A549 treated with CpdA at 1 μM for 4 hours (cell line): Measurements from ENCODE around the gene GALNT8. TPM values are rescaled to one million over a fixed set of nuclear protein-coding genes. Genes with fewer than 3 reads are reported as not detected.

ENCODE experiments used
- total RNA-seq: library from RNA; stranded (reverse); fragments of 200-300 nt; extraction: Qiagen RNA extraction; gene quantifications from 5 replicates; pipeline ENCODE4 v1.2.3, GENCODE V29; 2022; ENCODE audit warnings: low read depth

The GALNT8 gene, protein sequence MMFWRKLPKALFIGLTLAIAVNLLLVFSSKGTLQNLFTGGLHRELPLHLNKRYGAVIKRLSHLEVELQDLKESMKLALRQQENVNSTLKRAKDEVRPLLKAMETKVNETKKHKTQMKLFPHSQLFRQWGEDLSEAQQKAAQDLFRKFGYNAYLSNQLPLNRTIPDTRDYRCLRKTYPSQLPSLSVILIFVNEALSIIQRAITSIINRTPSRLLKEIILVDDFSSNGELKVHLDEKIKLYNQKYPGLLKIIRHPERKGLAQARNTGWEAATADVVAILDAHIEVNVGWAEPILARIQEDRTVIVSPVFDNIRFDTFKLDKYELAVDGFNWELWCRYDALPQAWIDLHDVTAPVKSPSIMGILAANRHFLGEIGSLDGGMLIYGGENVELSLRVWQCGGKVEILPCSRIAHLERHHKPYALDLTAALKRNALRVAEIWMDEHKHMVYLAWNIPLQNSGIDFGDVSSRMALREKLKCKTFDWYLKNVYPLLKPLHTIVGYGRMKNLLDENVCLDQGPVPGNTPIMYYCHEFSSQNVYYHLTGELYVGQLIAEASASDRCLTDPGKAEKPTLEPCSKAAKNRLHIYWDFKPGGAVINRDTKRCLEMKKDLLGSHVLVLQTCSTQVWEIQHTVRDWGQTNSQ
- not detected in 5 replicates for total RNA-seq

DNA sequence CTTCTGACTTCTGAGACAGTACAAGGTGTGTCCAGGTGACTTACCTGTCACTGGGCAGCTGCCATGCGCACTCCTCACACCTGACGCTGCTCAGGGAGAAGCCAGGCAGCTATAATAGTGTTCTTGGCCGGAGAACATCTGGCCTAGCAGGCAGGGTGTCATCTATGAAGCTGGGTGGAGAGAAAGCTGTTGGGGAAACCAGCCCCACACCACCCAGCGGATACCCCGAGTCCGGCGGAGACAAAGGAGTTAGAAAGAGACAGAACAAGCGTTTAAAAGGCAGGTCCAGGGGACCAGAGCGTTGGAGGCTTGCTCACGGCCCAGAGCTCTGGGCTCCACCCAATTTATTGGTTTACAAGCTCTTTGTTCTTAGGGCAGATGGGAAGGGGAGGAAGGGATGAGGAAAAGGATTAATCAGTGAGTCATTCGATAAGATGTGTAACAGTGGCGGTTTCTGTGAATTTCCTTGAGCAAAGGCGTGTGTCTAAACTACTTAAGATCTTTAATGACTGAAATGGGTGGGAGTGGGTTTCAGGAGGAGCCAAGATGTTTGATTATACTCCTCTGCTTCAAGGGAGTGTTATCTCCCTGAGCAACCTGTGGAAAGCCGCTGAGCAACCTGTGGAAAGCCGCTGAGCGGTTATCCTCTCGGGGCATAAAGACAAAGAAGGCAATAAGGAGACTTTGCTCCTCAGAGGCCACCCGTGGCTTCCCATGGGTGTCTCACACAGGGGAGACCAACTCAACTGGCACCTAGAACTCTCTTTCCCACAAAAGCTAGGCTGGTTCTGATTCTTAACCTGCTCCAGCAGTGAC is at the start of gene GALNT8:
Gene GALNT8, plus strand, starts transcription at position 580 of the 816 bp plus-strand sequence. CDS start 278 bp downstream, outside the sequence.

Other genes starting within 250 kb of the GALNT8 start
- gene RAD51AP1, start 181.5 kb upstream of the GALNT8 start, total RNA-seq: 16.5 to 25.1 TPM (median 18.3 TPM) in 5 replicates
- 41.3 to 51.3 TPM (median 46.9 TPM) in 5 replicates for gene DYRK4, start 158.2 kb upstream of the GALNT8 start, total RNA-seq
- 0.08 to 0.14 TPM (median 0.12 TPM) in 4 of 5 replicates, not detected in the other for gene AKAP3, start 71.3 kb upstream of the GALNT8 start, total RNA-seq
- gene NDUFA9, start 71.3 kb upstream of the GALNT8 start, total RNA-seq: 103 to 127 TPM (median 117 TPM) in 5 replicates
- not detected in 5 replicates for gene KCNA1, start 189.5 kb downstream of the GALNT8 start, total RNA-seq